HG03095 (cell line): ENCODE data around the gene ATP11A.

Experiments used
- ATAC-seq: cut with Tn5 transposase; IDR thresholded peaks from one replicate; pipeline ENCODE4 v1.9.1; 2021; ENCODE audit warnings: moderate library complexity; ENCODE audit not compliant: unreplicated experiment

Gene ATP11A

DNA sequence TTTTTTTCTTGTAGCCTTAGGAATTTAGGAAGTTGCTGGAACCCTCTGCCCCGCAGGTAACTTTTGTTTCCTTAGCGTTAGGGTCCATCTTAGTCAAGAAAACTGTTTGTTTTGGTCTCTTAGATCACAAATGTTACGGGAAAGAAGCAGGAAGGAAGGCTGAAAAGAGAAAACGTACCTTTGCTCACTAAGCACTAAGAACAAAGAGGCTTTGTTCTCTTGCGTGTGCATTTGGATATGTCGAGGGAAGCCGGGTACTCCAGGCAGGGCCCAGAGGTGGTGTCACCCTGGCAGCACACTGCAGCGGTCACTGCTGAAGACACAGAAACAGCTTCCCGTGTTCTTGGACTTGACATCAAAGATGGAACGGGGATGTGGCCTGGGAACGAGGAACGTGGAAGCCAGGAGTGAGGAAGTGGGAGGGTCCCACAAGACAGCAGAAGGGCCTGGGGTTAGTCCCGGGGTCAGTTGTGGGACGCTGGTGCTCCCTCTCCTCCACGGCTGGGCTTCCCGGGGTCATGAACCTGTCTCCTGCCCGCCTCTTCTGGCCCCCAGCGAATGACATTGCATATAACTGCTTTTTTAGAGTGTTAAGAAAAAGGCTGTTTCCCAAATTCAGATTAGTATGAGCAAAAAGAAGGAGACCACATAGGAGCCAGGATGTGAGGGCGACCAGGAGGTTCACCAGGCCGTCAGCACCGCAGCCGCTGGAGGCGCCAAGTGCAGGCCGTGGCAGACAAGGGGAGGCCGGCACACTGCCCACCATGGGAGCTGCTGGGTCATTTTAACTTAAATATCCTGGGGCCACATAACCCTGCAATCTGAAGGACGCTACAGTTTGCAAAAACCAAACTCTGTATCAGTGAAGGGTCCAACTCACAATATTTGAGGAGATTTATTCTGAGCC lies 31.6 kb downstream of the ATP11A start:
- no peak for ATAC-seq

DNA sequence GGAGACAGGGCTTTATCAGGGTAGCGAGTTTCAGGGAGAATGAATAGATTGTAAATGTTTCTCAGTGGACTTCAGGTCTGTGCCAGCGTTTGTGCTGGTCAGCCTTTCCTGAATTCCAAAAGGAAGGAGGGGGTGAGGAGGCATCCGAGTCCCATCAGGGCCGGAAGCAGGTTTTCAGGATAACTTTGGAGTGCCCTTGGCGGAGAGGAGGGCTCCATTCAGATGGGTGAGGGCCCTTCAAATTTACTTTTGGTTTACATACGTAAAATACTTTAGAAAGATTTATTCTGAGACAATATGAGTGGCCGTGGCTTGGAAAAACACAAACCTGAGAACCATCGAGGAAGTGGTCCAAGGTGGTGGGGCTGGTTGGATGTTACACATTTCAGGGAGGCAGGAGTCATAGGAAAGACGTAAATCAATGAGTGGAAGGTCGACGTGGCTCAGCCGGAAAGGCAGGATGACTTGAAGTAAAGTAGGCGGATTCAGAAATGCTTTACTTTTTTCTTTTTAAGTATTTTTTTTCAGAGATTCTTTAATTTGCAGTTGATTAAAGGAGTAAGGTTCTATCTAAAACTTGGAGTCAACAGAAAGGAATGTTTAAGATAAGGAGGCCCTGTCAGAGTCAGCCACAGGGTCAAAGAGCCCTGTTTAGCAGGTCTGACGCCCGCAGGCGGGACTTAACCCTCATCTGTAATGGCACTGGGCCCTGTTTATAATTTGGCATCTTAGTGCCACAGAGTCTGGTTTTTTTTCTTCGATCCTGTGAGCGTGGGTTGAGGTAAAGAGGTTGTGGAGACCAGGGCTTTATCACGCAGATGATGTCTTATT lies 32.8 kb downstream of the ATP11A start:
- ATAC-seq, result no peak

DNA sequence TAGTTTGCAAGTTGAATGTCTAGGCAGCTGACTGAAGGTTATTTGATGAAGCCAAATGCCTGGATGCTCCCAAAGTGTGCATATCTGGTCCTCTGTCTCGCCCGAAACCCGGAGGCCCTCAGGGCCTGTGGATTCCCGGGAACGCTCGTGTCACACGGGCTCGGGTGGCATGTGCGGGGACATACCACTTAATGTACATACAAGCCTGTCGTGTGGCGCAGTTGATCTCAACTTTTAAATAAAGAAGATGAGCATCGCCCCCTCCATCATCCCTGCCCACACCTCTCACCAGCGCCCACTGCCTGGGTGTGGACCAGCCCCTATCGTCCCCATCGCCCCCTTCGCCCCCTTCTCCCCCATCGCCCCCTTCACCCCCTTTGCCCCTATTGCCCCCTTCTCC lies 33.9 kb downstream of the ATP11A start:
- ATAC-seq, result no peak

DNA sequence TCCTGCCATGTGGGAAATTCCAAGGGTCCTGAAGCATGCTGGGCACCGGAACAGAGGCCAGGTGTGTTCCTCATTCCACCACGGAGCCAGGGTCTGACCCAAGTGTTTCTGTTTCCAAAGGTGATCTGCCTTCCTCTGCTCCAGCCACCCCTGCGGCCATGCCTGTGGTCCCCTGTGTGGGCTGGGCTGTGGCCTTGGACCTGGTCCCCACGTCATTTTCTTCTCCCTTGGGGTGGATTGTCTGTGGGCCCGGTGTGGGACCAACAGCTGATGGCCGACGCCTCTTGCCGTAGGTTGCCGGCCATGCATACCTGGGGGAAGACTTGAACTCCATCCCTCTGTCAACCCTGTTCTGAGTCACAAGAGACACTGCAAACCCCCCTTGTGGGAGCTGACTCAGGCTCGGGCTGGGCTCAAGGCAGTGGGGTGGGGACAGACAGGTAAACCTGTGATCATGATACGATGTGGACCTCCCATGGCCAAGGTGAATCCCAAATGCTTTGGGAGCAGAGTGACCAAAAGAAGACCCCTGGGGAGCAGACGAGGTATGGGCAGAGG lies 35.0 kb downstream of the ATP11A start:
- no peak for ATAC-seq

DNA sequence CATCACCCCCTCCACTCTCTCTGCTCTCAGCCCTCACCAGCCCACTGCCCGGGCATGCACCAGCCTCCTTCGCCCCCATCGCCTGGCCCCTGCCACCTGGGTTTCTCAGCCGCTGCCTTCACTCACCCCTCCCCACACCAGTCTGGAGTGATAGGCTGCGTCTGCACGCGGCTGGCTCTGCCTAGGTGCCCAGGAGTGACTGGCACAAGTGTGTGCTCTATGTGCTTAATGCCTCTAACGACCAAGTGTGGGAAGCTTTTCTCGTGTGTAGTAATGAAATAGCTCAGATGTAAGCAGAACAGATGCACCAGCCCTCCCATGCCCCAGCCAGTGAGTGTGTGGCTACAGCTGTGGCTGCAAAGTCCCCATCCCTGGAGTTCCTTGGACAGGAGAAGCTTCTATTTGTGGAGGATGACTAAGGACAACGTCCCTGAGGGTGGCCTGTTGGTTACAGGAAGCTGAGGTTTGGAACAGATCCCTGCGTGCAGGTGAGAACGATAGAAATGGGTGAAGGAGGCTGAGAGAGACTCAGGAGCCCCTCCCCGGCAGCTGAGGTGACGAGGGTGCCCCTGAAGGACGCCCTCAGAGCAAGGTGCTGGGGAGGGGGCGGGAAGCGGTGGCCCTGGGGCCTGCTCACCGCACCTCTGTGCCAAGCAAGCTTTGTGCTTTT lies 35.6 kb downstream of the ATP11A start:
- no peak for ATAC-seq

DNA sequence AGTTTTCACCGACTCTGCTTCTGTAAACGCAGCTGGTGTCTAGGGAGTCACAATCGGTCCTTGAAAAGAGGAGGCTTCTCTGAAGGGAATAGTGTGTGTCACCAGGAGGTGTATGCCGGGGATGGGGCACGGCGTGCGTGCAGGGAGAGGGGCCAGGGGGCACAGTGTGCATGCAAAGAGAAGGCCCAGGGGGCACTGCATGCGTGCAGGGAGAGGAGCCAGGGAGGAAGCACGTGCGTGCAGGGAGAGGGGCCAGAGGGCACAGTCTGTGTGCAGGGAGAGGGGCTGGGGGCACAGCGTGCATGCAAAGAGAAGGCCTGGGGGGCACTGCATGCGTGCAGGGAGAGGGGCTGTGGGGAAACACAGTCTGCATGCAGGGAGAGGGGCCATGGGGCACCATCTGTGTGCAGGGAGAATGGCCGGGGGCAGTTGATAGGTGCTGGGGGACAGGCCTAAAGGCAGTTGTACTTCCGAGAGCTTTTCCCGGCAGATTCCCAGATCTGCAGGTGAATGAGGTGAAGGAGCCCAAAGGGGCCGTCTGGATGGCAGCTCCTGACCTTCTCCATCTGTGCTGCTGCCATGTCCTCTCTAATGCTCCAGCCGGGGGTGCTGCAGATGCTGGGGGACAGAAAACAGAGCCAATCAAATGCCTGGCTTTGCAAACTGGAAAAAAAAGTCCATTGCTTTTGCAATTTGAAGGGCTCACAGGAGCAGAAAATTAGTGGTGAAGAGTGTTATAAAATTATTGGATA lies 36.4 kb downstream of the ATP11A start:
- ATAC-seq, result no peak

DNA sequence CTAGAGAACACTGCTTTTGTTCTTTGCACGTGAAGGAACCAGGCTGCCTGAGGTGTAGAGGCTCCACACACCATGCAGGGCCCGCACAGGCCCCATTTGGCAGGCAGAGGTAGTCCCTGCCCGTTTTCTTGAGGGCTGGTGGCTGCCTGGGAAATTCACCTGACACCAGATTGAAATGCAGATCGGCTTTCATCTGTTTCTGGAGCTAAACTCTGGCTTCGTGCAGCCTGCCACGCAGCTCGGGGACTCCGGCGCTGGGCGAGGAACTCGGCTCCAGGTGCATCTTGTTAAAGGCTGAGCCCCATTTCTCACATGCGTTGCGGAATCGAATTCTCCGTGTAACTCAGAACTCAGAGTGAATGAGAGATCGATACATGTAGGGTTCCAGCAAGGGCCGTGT lies 37.7 kb downstream of the ATP11A start:
- ATAC-seq, result no peak

DNA sequence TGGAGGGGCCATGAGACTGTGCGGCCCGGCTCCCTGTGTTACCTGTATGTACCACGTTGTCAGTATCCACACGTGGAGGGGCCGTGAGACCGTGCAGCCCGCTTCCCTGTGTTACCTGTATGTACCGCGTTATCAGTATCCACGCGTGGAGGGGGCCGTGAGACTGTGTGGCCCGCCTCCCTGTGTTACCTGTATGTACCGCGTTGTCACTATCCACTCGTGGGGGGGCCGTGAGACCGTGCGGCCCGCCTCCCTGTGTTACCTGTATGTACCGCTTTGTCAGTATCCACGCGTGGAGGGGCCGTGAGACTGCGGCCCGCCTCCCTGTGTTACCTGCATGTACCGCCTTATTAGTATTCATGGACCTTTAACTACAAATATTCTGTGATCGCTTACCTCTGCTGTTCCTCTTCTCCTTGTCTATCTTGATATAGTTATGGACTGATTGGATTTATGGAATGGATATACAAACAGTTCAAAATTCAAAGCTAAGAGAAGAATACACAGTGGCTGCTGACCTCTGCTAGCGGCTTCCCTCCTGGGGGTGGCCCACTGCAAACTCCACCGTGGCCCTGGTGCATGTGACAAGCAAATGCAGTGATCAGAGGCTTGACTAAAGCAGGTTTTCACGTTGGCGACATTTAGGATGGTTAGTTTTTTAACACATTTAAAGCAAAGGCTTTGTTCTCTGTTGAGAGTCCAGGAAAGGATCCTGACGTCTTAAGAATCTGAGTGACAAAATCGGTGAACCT lies 38.7 kb downstream of the ATP11A start:
- no peak for ATAC-seq

DNA sequence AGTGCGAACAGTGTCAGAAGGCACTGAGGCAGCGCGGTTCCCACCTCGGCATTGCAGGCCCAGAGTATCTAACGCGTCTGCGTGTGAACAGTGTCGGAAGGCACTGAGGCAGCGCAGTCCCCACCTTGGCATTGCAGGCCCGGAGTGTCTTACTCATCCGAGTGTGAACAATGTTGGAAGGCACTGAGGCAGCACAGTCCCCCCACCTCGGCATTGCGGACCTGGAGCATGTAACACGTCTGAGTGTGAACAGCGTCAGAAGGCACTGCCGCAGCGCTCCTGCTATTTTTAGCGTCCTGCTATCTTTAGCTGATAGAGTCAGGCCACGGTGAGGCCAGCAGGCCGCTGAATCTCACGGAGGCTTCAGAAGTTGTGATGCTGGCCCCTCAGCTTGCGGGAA lies 39.6 kb downstream of the ATP11A start:
- no peak for ATAC-seq

DNA sequence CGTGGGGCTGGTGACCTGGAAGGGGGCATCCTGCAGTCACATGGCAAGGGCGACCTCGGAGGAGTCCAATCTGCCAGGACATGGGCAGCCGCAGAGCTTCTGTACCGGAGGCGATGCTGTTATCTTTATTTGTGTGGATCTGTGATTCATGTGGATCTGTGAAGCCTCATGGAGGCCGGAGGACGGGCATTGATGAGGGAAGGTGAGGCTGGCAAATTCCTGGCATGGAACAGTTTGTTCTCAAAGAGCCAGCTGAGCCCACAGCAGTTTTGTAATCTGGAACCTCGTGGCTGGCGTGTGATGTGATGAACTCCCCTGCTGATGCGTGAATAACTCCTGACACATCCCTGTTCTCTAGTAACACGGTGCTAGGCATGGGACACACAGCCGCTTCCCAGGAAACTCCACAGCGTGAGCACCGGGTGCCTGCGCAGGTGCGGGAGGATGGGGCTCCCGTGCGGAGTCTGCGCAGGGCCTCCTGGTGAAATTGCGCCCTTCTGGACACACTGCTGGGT lies 40.4 kb downstream of the ATP11A start:
- ATAC-seq, result no peak

DNA sequence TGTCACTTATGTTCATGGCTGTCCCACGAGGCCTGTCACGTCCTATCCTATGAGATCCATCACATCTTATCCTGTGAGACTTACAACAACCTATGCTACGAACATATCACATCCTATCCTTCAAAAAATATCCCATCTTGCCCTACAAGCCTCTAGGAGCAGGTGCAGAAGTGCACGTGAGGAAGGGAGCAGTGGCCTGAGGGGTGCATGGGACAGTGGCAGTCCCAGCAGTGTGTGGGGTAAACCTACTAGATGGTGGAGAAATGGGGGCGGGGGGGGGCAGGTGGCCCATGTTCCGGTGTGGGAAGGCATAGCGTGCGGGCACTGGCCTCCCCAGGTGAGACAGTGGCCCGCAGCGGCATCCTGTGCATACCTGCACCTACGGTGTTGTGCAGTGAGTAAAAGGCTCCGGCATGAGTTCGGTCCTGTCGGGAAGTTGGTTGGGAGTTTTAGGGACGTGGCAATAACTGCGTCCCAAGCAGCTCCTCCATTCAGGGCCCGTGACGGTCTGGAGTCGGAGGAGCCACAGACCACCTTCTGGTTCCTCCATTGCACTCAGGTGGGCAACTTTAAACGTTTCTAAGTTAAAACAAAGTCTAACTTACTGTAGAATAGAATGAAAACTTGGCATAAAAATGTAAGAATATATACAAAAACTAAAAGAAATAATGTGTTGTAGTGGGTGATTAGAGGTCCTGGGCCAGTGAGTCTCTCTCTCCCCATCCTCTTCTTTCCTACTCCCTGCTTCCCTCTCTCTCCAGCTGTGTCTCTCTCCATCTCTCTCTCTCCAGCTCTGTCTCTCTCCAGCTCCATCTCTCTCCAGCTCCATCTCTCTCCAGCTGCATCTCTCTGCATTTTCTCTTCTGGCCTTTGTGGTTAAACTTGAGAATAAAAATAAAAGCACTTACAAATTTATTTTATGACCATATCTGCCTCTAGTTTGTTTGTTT lies 42.1 kb downstream of the ATP11A start:
- ATAC-seq, result no peak

DNA sequence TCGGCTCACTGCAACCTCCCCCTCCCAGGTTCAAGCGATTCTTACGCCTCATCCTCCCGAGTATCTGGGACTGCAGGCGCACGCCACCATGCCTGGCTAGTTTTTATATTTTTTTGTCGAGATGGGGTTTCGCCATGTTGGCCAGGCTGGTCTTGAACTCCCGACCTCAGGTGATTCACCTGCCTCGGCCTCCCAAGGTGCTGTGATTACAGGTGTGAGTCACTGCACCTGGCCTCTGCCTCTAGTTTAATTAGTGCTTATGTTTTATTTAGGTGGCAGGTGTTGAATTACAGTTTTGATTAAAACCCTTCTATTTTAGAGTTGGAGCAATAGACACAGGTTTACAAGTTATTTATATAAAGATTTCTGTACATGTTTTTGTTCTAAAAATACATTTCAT lies 42.8 kb downstream of the ATP11A start:
- ATAC-seq, result no peak

DNA sequence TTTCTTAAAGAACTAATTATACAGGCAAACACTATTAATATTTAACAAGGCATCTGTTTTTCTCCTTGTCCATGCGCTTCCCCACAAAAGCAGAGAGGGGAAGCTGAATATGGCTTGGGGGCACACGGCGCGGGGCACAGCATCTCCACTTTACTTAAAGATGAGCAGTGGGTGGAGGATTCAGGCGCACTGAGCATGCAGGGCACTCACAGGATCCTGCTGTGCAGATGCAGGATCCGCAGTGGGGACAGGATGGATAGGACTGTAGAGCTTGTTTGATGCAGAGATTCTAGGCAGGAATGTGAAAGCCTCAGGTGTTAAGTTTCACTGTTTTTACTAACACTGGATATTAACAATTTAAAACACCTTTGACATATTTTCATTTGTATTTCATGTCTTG lies 43.3 kb downstream of the ATP11A start:
- ATAC-seq, result no peak

DNA sequence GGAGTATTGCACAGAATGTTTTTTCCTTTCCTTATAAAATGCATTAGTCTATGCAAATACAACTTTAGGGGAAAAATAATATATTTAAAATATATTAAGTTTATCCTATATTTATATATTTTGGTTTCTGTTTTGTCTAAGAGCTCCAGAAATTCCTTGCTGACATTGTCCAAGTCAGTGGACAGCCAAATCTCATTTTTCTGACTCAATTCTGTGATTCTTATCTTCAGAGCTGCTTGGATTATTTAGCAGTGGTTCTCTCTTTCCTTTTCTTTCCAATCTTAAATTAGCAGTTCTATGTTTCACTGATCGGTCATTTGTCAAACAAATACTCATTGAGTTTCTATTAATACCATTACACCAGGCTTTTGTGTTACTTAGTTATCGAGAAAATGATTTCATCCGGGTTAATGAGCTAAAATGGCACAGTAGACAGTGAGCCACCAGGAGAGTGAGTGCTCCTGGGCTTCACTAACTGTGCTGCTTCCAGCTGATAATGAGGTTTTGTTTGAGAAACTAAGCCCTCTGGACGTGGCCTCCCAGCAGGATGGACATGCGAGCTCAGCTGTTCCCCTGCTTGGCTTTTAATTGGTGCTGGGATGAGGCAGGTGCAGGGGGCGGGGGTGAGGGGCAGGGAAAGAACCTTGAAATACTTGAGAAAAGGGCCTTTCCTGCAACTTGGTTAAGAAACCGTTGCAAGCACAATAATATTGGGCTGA lies 44.0 kb downstream of the ATP11A start:
- ATAC-seq, result no peak

DNA sequence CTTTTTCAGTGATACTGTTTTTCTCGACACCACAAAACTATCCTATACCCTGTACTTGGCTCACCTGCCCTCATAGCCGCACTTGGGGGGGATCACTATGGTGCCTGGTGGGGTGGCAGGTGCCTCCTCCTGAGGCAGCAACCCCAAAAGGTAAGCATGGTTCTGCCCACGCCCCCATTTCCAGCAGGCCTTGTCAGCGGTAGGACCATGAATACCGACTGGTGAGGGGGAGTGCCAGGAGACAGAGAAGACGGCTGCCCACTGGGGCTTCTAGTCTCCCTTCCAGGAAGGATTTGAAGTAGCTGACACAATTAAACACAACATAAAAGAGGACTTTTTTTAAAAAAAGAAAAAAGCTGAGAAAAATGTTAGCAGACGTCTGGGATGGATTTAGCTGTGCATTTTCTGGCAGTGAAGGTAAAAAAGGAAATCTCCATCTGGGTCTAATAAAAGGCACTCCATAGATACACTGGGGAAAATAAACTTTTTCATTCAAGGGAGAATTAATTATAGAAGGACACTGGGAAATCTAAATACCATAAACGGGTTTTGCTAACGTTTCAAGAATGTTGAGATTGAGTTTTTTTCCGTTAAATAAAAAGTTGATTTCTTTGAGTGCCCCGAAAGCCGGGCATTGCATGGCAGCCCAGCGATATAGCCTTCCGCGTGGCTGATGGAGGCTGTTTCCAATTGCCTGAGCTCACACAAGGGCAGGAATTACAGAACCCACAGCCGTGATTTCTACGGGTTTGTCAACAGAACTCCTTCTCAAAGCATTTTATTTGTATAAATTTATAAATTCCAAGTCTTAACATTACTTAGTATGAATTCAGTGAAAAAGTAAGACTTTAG lies 45.1 kb downstream of the ATP11A start:
- no peak for ATAC-seq

DNA sequence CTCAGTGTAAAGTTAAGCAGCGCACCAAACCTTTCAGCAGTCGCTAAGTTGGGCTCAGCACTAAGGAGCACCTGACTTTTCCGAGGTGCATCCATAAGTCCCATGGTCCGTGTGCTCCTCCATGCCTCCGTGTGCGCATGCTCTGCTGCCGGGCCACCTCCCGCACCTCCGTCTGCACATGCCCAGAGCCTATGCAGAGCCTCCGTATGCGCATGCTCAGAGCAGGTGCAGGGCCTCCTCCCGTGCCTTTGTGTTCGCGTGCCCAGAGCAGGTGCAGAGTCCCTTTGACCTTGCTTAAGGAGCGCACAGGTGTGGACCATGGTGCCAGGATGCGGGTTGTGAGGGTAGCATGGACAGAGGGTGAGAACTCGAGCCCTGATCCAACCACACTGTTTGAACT lies 46.0 kb downstream of the ATP11A start:
- no peak for ATAC-seq

DNA sequence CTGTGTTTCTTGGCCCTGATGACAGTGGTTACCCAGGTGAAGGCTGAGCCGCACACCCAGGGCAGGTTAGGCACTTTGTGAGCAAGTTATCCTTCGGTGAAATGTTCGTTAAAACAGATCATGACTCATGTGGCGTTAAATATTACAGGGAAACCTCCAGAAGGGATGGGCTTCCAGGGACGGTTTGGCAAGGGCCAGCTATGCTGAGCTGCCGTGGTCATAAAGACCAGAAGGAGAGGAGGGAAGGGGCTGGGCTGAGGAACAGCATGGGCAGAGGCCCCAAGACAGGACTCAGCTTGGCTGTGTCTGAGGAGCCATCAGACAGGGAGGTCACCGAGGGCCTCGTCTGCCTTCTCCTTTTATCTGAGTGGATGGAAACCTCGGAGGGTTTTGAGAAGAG lies 47.5 kb downstream of the ATP11A start:
- no peak for ATAC-seq
